Keratinocyte (primary cell): ENCODE results near the gene DCAF8.

Experiments used
- CTCF ChIP-seq, 3 experiments: IDR thresholded peaks in 1 of 3; conservative IDR thresholded peaks in 1 of 3; optimal IDR thresholded peaks in 1 of 3; 2 replicates in 2 of 3; 3 replicates in 1 of 3; pipeline versions ENCODE3 to v1.5.1; 2011; ENCODE audit warnings: low read length in 3 of 3, mild to moderate bottlenecking in 3 of 3, moderate library complexity in 2 of 3, control low read depth in 1 of 3, inconsistent platforms in 1 of 3; ENCODE audit not compliant: insufficient read depth in 2 of 3; ENCODE audit errors: extremely low read depth in 1 of 3
- EZH2 ChIP-seq: IDR thresholded peaks from one replicate; pipeline ENCODE4 v1.6.1; 2012; ENCODE audit warnings: inconsistent platforms, mild to moderate bottlenecking, low read length, moderate library complexity

DNA sequence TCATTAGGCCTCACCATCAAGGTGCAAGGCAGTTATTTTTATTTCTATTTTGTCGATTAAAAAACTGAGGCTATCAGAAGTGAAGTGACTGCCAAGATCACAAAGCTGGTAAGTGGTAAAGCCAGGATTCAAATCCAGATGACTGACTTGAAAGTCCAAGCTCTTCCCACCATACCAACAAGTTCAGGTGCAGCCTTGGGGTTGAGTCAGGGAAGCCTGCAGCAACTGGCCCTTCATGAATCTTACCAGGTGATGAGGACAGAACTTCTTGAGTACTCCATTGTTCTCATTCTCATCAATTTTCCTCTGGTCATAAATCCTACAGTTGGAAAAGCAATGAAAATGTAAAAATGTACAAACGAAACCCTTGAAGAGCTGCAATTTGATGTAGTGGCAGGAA lies 37.0 kb downstream of the DCAF8 start:
- no peak for TF ChIP-seq CTCF (optimal IDR thresholded peaks at IDR 0.05 in 1 of 3, IDR thresholded peaks at IDR 0.05 in 1 of 3, conservative IDR thresholded peaks at IDR 0.05 in 1 of 3; ENCODE audit: extremely low read depth in 1 of 3, insufficient read depth in 2 of 3, low read length in 3 of 3)
- TF ChIP-seq EZH2, result no peak
